ENCODE results near the gene GMPPB. TPM values are rescaled to one million over a fixed set of nuclear protein-coding genes. Genes with fewer than 3 reads are reported as not detected.

Gene GMPPB
- total RNA-seq, 2 experiments from 2014 or later, result 40.7 to 54.5 TPM

DNA sequence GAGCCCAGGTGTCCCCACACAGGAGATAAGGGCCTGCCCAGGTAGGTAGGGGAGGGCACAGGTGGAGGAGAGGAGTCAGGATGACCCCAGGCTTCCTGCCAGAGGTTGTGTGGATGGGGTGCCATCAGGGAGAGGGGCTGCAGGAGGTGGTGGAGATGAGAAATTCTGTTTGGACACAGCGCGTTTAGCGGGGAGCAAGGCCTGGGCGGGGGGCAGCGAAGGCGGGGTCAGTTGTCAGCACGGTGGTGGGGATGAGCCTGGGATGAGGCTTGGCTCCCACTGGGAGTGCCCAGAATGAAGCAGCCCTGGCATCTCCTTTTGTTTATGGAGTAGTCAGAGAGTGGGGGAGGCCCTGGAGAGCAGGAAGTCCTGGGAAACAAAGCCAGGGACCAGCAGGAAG lies 19.8 kb downstream of the GMPPB start:
- ChIA-PET POLR2A (no interaction called here), CTCF (ENCODE audit: unreplicated experiment) (no interaction called here)
- no peaks in the 10 kb centered on the region for H3K79me2 ChIP-seq (ENCODE audit: insufficient read depth, low read depth, low read length)
- no peak for TF ChIP-seq EZH2phosphoT487 (IDR thresholded peaks at IDR 0.05; ENCODE audit: borderline replicate concordance, low read depth, low read length)
- TF ChIP-seq, protein P1, sequence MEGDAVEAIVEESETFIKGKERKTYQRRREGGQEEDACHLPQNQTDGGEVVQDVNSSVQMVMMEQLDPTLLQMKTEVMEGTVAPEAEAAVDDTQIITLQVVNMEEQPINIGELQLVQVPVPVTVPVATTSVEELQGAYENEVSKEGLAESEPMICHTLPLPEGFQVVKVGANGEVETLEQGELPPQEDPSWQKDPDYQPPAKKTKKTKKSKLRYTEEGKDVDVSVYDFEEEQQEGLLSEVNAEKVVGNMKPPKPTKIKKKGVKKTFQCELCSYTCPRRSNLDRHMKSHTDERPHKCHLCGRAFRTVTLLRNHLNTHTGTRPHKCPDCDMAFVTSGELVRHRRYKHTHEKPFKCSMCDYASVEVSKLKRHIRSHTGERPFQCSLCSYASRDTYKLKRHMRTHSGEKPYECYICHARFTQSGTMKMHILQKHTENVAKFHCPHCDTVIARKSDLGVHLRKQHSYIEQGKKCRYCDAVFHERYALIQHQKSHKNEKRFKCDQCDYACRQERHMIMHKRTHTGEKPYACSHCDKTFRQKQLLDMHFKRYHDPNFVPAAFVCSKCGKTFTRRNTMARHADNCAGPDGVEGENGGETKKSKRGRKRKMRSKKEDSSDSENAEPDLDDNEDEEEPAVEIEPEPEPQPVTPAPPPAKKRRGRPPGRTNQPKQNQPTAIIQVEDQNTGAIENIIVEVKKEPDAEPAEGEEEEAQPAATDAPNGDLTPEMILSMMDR (conservative IDR thresholded peaks at IDR 0.05; ENCODE audit: low read length), result no peak
- H3K9me3 ChIP-seq (ENCODE audit: low read length), result no peaks in the 10 kb centered on the region
- no peaks in the 10 kb centered on the region for H4K20me1 ChIP-seq (ENCODE audit: insufficient read depth, low read length)
- intact Hi-C loops (cut with micrococcal nuclease; ENCODE audit: unreplicated experiment), result loop anchor here (1.0 to 5.0 kb wide), 3 partner anchors 15 to 203 kb away; partner anchors contain the start of gene AMIGO3
- H3K4me3 ChIP-seq (ENCODE audit: low read depth, low read length, poor library complexity, severe bottlenecking), result no peak overlapping the region
- DNase-seq (ENCODE audit: low spot score), result no peak
- H3K4me2 ChIP-seq (ENCODE audit: low read length), result no peak overlapping the region
- peaks cover 11% of the 10 kb centered on the region; the same call in 1 of the 2 replicates for H3K36me3 ChIP-seq (ENCODE audit: insufficient read depth, low read length)
- no peaks in the 10 kb centered on the region for H3K4me1 ChIP-seq (ENCODE audit: insufficient read depth, low read length, poor library complexity, severe bottlenecking)
- no peaks in the 10 kb centered on the region for H3K9me2 ChIP-seq (ENCODE audit: insufficient read depth, low read length)
- no peak overlapping the region for H3K27ac ChIP-seq (ENCODE audit: low read depth, low read length, poor library complexity, severe bottlenecking)
- H2AFZ ChIP-seq (ENCODE audit: low read length), result no peak overlapping the region
- no TSS peak for BruUV-seq (replicated peaks)

DNA sequence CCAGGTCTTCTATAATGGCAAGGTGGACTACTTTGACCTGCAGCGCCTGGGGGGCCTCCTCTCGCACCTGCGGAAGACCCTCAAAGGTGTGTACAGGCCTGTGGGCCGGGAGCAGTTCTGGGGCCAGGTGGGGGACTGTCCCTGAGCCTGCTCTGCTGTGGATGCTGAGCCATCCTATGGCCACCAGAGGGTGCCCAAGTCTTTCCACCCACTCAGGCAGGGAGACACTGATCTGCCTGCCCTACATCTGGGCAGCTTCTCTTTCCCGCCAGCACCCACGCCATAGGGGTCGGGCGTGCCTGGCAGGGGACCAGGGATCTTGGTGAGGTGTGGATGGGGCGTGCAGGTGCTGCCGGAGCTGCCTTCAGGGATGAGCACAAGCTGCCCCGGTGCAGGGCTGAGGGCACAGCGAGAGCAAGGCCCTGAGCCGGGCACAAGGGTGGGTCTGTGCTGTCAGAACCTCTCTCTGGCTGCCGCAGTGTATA lies 20.3 kb downstream of the GMPPB start:
- Histone ChIP-seq H3K9me3 (ENCODE audit: low read length) (no peaks in the 10 kb centered on the region), H2AFZ (ENCODE audit: low read length) (no peak overlapping the region), H3K4me3 (ENCODE audit: low read depth, low read length, poor library complexity, severe bottlenecking) (no peak overlapping the region), H3K79me2 (ENCODE audit: insufficient read depth, low read depth, low read length) (no peaks in the 10 kb centered on the region), H3K9me2 (ENCODE audit: insufficient read depth, low read length) (no peaks in the 10 kb centered on the region), H4K20me1 (ENCODE audit: insufficient read depth, low read length) (no peaks in the 10 kb centered on the region), H3K4me1 (ENCODE audit: insufficient read depth, low read length, poor library complexity, severe bottlenecking) (no peaks in the 10 kb centered on the region), H3K27ac (ENCODE audit: low read depth, low read length, poor library complexity, severe bottlenecking) (no peak overlapping the region), H3K4me2 (ENCODE audit: low read length) (no peak overlapping the region), H3K36me3 (ENCODE audit: insufficient read depth, low read length) (peaks cover 11% of the 10 kb centered on the region; the same call in 1 of the 2 replicates)
- intact Hi-C loops (cut with micrococcal nuclease; ENCODE audit: unreplicated experiment), result loop anchor here (1.0 to 5.0 kb wide), 3 partner anchors 16 to 204 kb away; partner anchors contain the start of gene AMIGO3
- no TSS peak for BruUV-seq (replicated peaks)
- ChIA-PET POLR2A (interaction anchor here (0.6 kb wide), 1 partner anchor 119 kb away, joined by 4 read pairs; no protein-coding TSS in a partner anchor), CTCF (ENCODE audit: unreplicated experiment) (no interaction called here)
- TF ChIP-seq EZH2phosphoT487 (IDR thresholded peaks at IDR 0.05; ENCODE audit: borderline replicate concordance, low read depth, low read length), result no peak
- TF ChIP-seq, protein P1 (conservative IDR thresholded peaks at IDR 0.05; ENCODE audit: low read length), result peak; percentile 81
- DNase-seq (ENCODE audit: low spot score), result peak; percentile 76

DNA sequence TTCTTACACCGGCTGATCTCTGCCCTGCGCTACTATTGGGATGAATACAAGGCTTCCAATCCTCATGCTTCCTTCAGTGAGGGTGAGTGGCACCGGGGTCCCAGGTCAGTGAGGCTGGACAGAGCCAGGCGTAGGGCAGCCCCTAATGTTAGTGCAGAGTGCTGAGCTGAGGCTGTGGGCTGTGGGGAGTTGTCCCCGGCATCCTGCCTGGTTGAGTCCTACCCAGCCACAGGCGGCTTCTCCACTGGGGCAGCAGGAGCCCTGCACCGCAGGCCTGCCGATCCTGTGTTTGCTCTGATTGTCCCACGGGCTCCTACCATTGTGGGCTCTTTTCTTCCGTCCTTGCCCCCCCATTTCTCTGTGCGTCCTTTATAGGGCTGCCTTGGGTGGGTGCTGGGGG lies 21.1 kb downstream of the GMPPB start:
- peaks cover 11% of the 10 kb centered on the region; the same call in 1 of the 2 replicates for H3K36me3 ChIP-seq (ENCODE audit: insufficient read depth, low read length)
- H4K20me1 ChIP-seq (ENCODE audit: insufficient read depth, low read length), result no peaks in the 10 kb centered on the region
- no peak for TF ChIP-seq EZH2phosphoT487 (IDR thresholded peaks at IDR 0.05; ENCODE audit: borderline replicate concordance, low read depth, low read length)
- TF ChIP-seq, protein P1 (conservative IDR thresholded peaks at IDR 0.05; ENCODE audit: low read length), result no peak
- H3K4me1 ChIP-seq (ENCODE audit: insufficient read depth, low read length, poor library complexity, severe bottlenecking), result no peaks in the 10 kb centered on the region
- H3K79me2 ChIP-seq (ENCODE audit: insufficient read depth, low read depth, low read length), result no peaks in the 10 kb centered on the region
- H3K4me3 ChIP-seq (ENCODE audit: low read depth, low read length, poor library complexity, severe bottlenecking), result no peak overlapping the region
- BruUV-seq (replicated peaks), result no TSS peak
- ChIA-PET POLR2A (no interaction called here), CTCF (ENCODE audit: unreplicated experiment) (no interaction called here)
- H2AFZ ChIP-seq (ENCODE audit: low read length), result no peak overlapping the region
- H3K27ac ChIP-seq (ENCODE audit: low read depth, low read length, poor library complexity, severe bottlenecking), result no peak overlapping the region
- no peaks in the 10 kb centered on the region for H3K9me3 ChIP-seq (ENCODE audit: low read length)
- DNase-seq (ENCODE audit: low spot score), result no peak
- no peak overlapping the region for H3K4me2 ChIP-seq (ENCODE audit: low read length)
- H3K9me2 ChIP-seq (ENCODE audit: insufficient read depth, low read length), result no peaks in the 10 kb centered on the region
- intact Hi-C loops (cut with micrococcal nuclease; ENCODE audit: unreplicated experiment), result loop anchor here (1.0 to 5.0 kb wide), 3 partner anchors 17 to 205 kb away; partner anchors contain the start of gene AMIGO3
